Small intestine (tissue), 7 donors: ENCODE data around the gene AVL9. TPM values are rescaled to one million over a fixed set of nuclear protein-coding genes. Genes with fewer than 3 reads are reported as not detected.
"Not testable (repeated sequence)": the region's sequence is repeated elsewhere in the genome, so short reads cannot be mapped to it uniquely, and the experiment has no call there.

ENCODE experiments used
- DNase-seq, 2 donors: peaks; one replicate each; pipeline versions ENCODE4 v3.0.0 to v3.0.0-alpha.2; 2013
- FAIRE-seq: peaks from 2 replicates; lab custom pipeline; 2012; peaks lifted over from hg19 to GRCh38; lab: Jason Lieb, UNC
- H3K27ac ChIP-seq, 3 donors: one replicate each; pipeline ENCODE4 v1.5.1; 2013; ENCODE audit warnings: low read length in 2 of 3, mild to moderate bottlenecking in 2 of 3, control low read depth in 1 of 3, inconsistent platforms in 1 of 3, low read depth in 1 of 3, moderate library complexity in 1 of 3
- H3K27me3 ChIP-seq, 3 donors: one replicate each; pipeline ENCODE4 v1.6.1; 2013; ENCODE audit warnings: low read length in 3 of 3, inconsistent platforms in 1 of 3; ENCODE audit not compliant: control insufficient read depth in 3 of 3, insufficient read depth in 3 of 3
- H3K36me3 ChIP-seq, 3 donors: one replicate each; pipeline ENCODE4 v1.6.1; 2013; ENCODE audit warnings: low read length in 3 of 3, inconsistent platforms in 1 of 3, low read depth in 1 of 3, mild to moderate bottlenecking in 1 of 3, moderate library complexity in 1 of 3; ENCODE audit not compliant: control insufficient read depth in 3 of 3, insufficient read depth in 2 of 3
- H3K4me1 ChIP-seq, 3 donors: one replicate each; pipeline ENCODE4 v1.6.1; 2013; ENCODE audit warnings: low read length in 2 of 3, inconsistent platforms in 1 of 3, low read depth in 1 of 3, mild to moderate bottlenecking in 1 of 3, moderate library complexity in 1 of 3; ENCODE audit not compliant: control insufficient read depth in 3 of 3, insufficient read depth in 2 of 3
- H3K4me3 ChIP-seq, 3 donors: one replicate each; pipeline ENCODE4 v1.5.1; 2013; ENCODE audit warnings: low read length in 3 of 3, control low read depth in 1 of 3, inconsistent platforms in 1 of 3, low read depth in 1 of 3, mild to moderate bottlenecking in 1 of 3, moderate library complexity in 1 of 3
- H3K9me3 ChIP-seq, 2 donors: one replicate each; pipeline ENCODE4 v1.6.1; 2013; ENCODE audit warnings: low read depth in 1 of 2, low read length in 1 of 2; ENCODE audit not compliant: control insufficient read depth in 2 of 2, insufficient read depth in 1 of 2
- WGBS, 3 donors: extraction: QIAGEN DNeasy Blood & Tissue Kit; methylation state at CpG; one replicate each; pipeline ENCODE4 v1.1.7; 2013; 5-methylcytosine and 5-hydroxymethylcytosine counted together
- polyA plus RNA-seq, 4 donors: library from polyadenylated mRNA; stranded (reverse) in 3 of 4; unstranded in 1 of 4; fragments of 200-250 nt in 3 of 4; fragments of 120-200 nt in 1 of 4; gene quantifications; one replicate each; pipeline versions ENCODE4 v1.2.1 to v1.2.3, GENCODE V29; 2013
- donor health status: healthy with polysubstance abuse.
- donor health status: control.
- donor health status: control.
- donor health status: Bipolar disorder and iron deficiency.
- donor health status: healthy.

AVL9 gene
- polyA plus RNA-seq, 4 donors, result 8.4 to 41.7 (median 17.6) TPM

GRCh38 chr7:32633446-32633845, 138.2 kb downstream of the AVL9 start:
- not testable (repeated sequence) for H3K4me1 ChIP-seq, H3K27me3 ChIP-seq, H3K36me3 ChIP-seq, DNase-seq, H3K27ac ChIP-seq, H3K4me3 ChIP-seq, H3K9me3 ChIP-seq
- FAIRE-seq, result peak; percentile 44
- no CpG with 5 or more reads among the region's 1 CpG for WGBS, 3 donors

- H3K9me3 ChIP-seq, H3K27ac ChIP-seq, H3K36me3 ChIP-seq, H3K4me1 ChIP-seq, H3K27me3 ChIP-seq, H3K4me3 ChIP-seq, DNase-seq: not testable (repeated sequence)
- 41 to 92% (median 86%) methylated on average over 1 of the region's 1 CpG for WGBS, 3 donors
- peak; percentile 92 for FAIRE-seq
Observed at GRCh38 chr7:32634798-32635393, 139.6 kb downstream of the AVL9 start.

- H3K4me3 ChIP-seq, H3K36me3 ChIP-seq, FAIRE-seq, H3K27me3 ChIP-seq, DNase-seq, H3K9me3 ChIP-seq, H3K27ac ChIP-seq, H3K4me1 ChIP-seq: not testable (repeated sequence)
- 92 to 94% (median 94%) methylated on average over 5 of the region's 5 CpGs for WGBS, 3 donors
Observed at GRCh38 chr7:32636725-32637462, 141.6 kb downstream of the AVL9 start.

- not testable (repeated sequence) for H3K4me1 ChIP-seq, H3K9me3 ChIP-seq, H3K27ac ChIP-seq, DNase-seq, H3K27me3 ChIP-seq, H3K36me3 ChIP-seq, FAIRE-seq, H3K4me3 ChIP-seq
Observed at GRCh38 chr7:32637611-32638010, 142.3 kb downstream of the AVL9 start.

Other genes with a start within 250 kb of the AVL9 start
- 100 to 1,000 TPM in 1 of 4 donors, 10 to 100 TPM in 3; 56.7 to 126 (median 67.7) TPM for gene LSM5, start 5.1 kb upstream of the AVL9 start, polyA plus RNA-seq